AG04449 (cell line): Measurements from ENCODE around the gene TRHDE.

Source experiments
- CTCF ChIA-PET: fragments of 350-600 bp; formaldehyde crosslinking; extraction: SDS; loops from one replicate; lab custom pipeline; 2021; ENCODE audit warnings: antibody characterized with exemption; lab: Yijun Ruan, JAX
- POLR2A ChIA-PET: fragments of 400-600, 350-600 bp; formaldehyde crosslinking; extraction: SDS; loops from one replicate; lab custom pipeline; 2020; ENCODE audit warnings: antibody characterized with exemption, inconsistent platforms; lab: Yijun Ruan, JAX
- DNase-seq: peaks from one replicate; pipeline ENCODE4 v3.0.0-alpha.2; 2010; ENCODE audit warnings: low read depth, low spot score
- H3K4me3 ChIP-seq: 2 replicates; pipeline ENCODE4 v1.5.1; 2011; ENCODE audit warnings: low read depth, mild to moderate bottlenecking, control low read depth, low read length
- CTCF ChIP-seq: IDR thresholded peaks from one replicate; pipeline ENCODE4 v1.5.1; 2011; ENCODE audit warnings: mild to moderate bottlenecking, moderate library complexity, low read length, control low read depth, inconsistent platforms; ENCODE audit not compliant: insufficient read depth; ENCODE audit errors: missing control alignments

TRHDE gene

GRCh38 chr12:72282721-72283120 is 10.6 kb downstream of the TRHDE start:
- ChIA-PET CTCF (interaction anchor here (0.7 to 4.2 kb wide), 11 partner anchors 9 to 503 kb away, joined by 3 to 62 read pairs (median 4); partner anchors contain the start of gene TRHDE), POLR2A (no interaction called here)
- DNase-seq = no peak
- H3K4me3 ChIP-seq = no peak overlapping the region
- peak; percentile 59 for TF ChIP-seq CTCF

- POLR2A ChIA-PET = no interaction called here
- no peak for DNase-seq
- CTCF ChIA-PET = interaction anchor here (1.3 to 2.9 kb wide), 2 partner anchors 11 to 268 kb away, joined by 6 to 13 read pairs; no protein-coding TSS in a partner anchor
These were observed 13.7 kb downstream of the TRHDE start for GRCh38 chr12:72285861-72286260.

GRCh38 chr12:72286526-72286925 is 14.4 kb downstream of the TRHDE start:
- no peak for DNase-seq
- no peak overlapping the region for H3K4me3 ChIP-seq
- POLR2A ChIA-PET = no interaction called here
- no peak for TF ChIP-seq CTCF
- CTCF ChIA-PET = interaction anchor here (1.3 to 2.9 kb wide), 2 partner anchors 12 to 269 kb away, joined by 6 to 13 read pairs; no protein-coding TSS in a partner anchor

More at GRCh38 chr12:72285861-72286260, 13.7 kb downstream of the TRHDE start:
- H3K4me3 ChIP-seq = no peak overlapping the region
- no peak for TF ChIP-seq CTCF

GRCh38 chr12:72288436-72288835 is 16.3 kb downstream of the TRHDE start:
- DNase-seq = no peak
- ChIA-PET POLR2A (no interaction called here), CTCF (interaction anchor here (1.6 to 2.9 kb wide), 5 partner anchors 9 to 271 kb away, joined by 4 to 13 read pairs (median 5); no protein-coding TSS in a partner anchor)
- TF ChIP-seq CTCF = no peak
- no peak overlapping the region for H3K4me3 ChIP-seq

- ChIA-PET CTCF (interaction anchor here (0.7 to 1.8 kb wide), 5 partner anchors 9 to 272 kb away, joined by 3 to 6 read pairs (median 4); no protein-coding TSS in a partner anchor), POLR2A (no interaction called here)
- H3K4me3 ChIP-seq = no peak overlapping the region
- no peak for DNase-seq
- no peak for TF ChIP-seq CTCF
These were observed 16.7 kb downstream of the TRHDE start for GRCh38 chr12:72288911-72289310.

GRCh38 chr12:72289633-72290032 is 17.5 kb downstream of the TRHDE start:
- no peak for TF ChIP-seq CTCF
- ChIA-PET CTCF (interaction anchor here (0.7 to 1.8 kb wide), 4 partner anchors 23 to 273 kb away, joined by 3 to 6 read pairs (median 4); no protein-coding TSS in a partner anchor), POLR2A (no interaction called here)
- H3K4me3 ChIP-seq = no peak overlapping the region
- DNase-seq = no peak
